HEK293T (cell line): ENCODE data around the gene RHCE.
"Not testable (repeated sequence)": the region's sequence is repeated elsewhere in the genome, so short reads cannot be mapped to it uniquely, and the experiment has no call there.

ENCODE experiments used
- CTCF ChIA-PET: fragments of 350-600 bp; formaldehyde crosslinking; extraction: SDS; loops from one replicate; lab custom pipeline; 2021; ENCODE audit warnings: antibody characterized with exemption, inconsistent platforms; lab: Yijun Ruan, JAX
- POLR2A ChIA-PET: fragments of 350-600 bp; formaldehyde crosslinking; extraction: SDS; loops from one replicate; lab custom pipeline; 2020; ENCODE audit warnings: antibody characterized with exemption, inconsistent platforms; lab: Yijun Ruan, JAX
- DNase-seq: peaks from one replicate; pipeline ENCODE4 v3.0.0; 2012; ENCODE audit warnings: mixed read lengths; ENCODE audit errors: extremely low spot score
- PKNOX1 ChIP-seq: fragments of 450-650 bp; IDR thresholded peaks from 2 replicates; pipeline ENCODE4 v1.6.1; 2016

Gene RHCE

GRCh38 chr1:25336922-25337354 lies 83.7 kb downstream of the RHCE start:
- POLR2A ChIA-PET = not testable (repeated sequence)

GRCh38 chr1:25329950-25330349 lies 90.7 kb downstream of the RHCE start:
- CTCF ChIA-PET, DNase-seq, POLR2A ChIA-PET: not testable (repeated sequence)

More at GRCh38 chr1:25336922-25337354, 83.7 kb downstream of the RHCE start:
- peak; percentile 55 for TF ChIP-seq PKNOX1
- DNase-seq, CTCF ChIA-PET: not testable (repeated sequence)

GRCh38 chr1:25329336-25329735 lies 91.3 kb downstream of the RHCE start:
- POLR2A ChIA-PET = not testable (repeated sequence)

GRCh38 chr1:25328791-25329185 lies 91.8 kb downstream of the RHCE start:
- CTCF ChIA-PET, POLR2A ChIA-PET, DNase-seq: not testable (repeated sequence)

More at GRCh38 chr1:25329336-25329735, 91.3 kb downstream of the RHCE start:
- DNase-seq, CTCF ChIA-PET: not testable (repeated sequence)

GRCh38 chr1:25327864-25328790 lies 92.5 kb downstream of the RHCE start:
- CTCF ChIA-PET, DNase-seq, POLR2A ChIA-PET: not testable (repeated sequence)

- DNase-seq, CTCF ChIA-PET, POLR2A ChIA-PET: not testable (repeated sequence)
These were observed 96.2 kb downstream of the RHCE start for GRCh38 chr1:25324407-25324806.

- DNase-seq, POLR2A ChIA-PET, CTCF ChIA-PET: not testable (repeated sequence)
These were observed 98.5 kb downstream of the RHCE start for GRCh38 chr1:25322127-25322526.

- POLR2A ChIA-PET, DNase-seq, CTCF ChIA-PET: not testable (repeated sequence)
These were observed 100.2 kb downstream of the RHCE start for GRCh38 chr1:25320314-25320938.

- DNase-seq, POLR2A ChIA-PET, CTCF ChIA-PET: not testable (repeated sequence)
These were observed 107.7 kb downstream of the RHCE start for GRCh38 chr1:25312806-25313470.
